CD4-positive, alpha-beta T cell treated with Interleukin-1 beta for 1 hour (primary cell): ENCODE measurements around the gene UBASH3A.

ENCODE experiments used
- DNase-seq, 2 donors: peaks; one replicate each; pipeline ENCODE4 v3.0.0-alpha.2; 2020 to 2022

Gene UBASH3A

DNA sequence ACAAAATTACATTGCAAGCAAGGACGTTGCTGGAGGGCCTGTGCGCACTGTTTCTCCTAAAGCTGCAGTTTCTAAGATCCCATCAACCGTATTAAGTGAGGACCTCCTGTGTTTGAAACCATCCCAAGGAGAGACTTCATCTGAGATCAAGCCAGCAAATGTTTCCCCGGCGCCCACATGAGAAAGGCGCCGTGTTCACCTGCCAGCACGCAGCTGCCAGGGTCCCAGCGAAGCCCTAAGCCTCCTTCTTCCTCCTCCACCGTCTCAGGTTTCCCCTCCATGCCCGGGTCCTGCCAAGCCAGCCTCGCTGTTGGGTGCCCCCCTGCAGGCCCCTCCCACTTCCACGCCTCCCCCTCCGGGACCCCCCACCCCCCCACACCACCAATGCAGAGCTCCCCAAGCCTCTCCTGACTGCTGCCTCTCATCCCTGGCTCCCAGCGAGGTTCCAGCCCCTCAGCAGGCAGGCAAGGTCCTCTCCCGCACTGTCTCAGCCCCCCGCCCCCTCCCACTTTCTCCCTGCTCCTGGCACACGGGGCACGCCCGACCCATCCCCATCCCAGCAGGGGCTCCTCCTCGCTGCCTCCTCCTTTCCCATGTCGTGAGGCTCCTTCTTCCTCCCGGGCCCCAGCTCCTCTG, 28.7 kb upstream of the UBASH3A start:
- no peak for DNase-seq

GRCh38 chr21:42375506-42375905, 28.2 kb upstream of the UBASH3A start:
- no peak for DNase-seq

GRCh38 chr21:42375966-42376337, 27.8 kb upstream of the UBASH3A start:
- DNase-seq, result no peak

DNA sequence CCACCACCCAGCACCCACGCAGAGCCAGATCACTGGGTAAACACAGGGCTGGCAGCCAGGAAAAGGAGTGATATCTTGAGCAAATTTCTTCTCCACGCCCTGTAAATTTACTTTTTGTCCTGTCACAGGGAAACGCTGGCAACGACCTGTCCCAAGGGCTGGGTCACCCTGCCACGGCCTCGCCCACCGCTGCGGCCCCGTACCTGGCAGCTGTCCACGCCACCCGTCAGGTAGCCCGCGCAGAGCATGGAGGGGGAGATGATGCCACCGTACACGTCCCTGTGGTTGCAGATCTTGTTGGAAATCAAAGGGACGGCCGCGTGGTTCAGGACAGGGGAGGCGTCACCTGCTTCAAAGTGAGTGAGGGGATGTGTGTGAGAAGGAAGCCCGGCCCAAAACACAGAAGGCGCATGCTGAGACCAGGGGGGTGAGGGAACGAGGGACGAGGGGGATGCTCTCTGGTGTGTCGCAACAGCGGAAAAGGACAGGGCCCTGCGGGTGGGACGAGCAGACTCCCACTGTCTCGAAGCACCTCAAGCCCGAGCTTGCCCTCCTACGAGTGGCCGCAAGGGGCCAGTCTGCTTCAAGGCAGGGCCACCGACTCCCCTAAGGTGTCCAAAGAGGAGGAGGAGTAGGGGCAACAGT, 27.2 kb upstream of the UBASH3A start:
- DNase-seq, result no peak

- DNase-seq, result no peak
These were observed 26.3 kb upstream of the UBASH3A start for GRCh38 chr21:42377211-42377950.

DNA sequence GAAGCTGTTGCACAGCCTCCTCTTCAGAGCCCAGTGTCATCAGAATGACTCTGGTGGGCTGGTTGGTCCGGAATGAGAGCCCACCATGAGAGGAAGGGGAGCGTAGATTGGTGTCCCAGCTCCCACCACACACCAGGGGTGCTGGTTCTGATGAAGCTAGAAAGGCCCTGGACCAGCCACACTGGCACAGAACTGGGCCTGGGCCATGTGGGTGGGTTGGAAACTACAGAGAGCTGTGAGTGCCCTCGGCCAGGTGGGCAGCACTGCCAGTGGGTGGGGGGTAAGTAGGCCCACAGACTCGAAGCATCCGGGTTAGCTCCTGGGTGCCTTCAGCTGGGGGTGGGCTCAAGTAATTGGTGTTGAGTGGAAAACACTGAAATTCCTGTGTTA, 25.8 kb upstream of the UBASH3A start:
- no peak for DNase-seq

GRCh38 chr21:42378418-42378817, 25.3 kb upstream of the UBASH3A start:
- no peak for DNase-seq

GRCh38 chr21:42379426-42380215, 24.1 kb upstream of the UBASH3A start:
- no peak for DNase-seq

GRCh38 chr21:42381347-42381984, 22.2 kb upstream of the UBASH3A start:
- peak; percentile 31 to 64 for DNase-seq

- DNase-seq, result no peak
These were observed 20.8 kb upstream of the UBASH3A start for GRCh38 chr21:42382915-42383314.

DNA sequence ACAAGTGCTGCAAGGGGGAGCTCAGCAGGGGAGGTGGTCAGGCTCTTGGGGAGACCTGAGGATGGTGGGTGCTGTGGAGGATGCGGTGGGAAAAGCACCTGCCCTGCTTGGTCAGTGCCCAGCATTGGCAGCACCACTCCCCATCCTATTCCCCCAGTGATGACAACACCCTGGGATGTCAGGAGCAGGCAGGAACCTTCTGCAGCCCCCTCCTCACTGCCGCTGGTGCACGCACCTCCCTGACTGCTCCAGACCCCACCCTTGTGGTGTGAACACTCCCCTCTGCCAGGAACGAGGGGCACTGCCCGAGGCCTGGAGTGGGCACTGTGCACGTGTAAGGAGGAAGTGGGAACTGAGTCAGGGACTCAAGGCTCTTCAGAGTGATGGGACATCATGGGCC, 20.4 kb upstream of the UBASH3A start:
- no peak for DNase-seq

DNA sequence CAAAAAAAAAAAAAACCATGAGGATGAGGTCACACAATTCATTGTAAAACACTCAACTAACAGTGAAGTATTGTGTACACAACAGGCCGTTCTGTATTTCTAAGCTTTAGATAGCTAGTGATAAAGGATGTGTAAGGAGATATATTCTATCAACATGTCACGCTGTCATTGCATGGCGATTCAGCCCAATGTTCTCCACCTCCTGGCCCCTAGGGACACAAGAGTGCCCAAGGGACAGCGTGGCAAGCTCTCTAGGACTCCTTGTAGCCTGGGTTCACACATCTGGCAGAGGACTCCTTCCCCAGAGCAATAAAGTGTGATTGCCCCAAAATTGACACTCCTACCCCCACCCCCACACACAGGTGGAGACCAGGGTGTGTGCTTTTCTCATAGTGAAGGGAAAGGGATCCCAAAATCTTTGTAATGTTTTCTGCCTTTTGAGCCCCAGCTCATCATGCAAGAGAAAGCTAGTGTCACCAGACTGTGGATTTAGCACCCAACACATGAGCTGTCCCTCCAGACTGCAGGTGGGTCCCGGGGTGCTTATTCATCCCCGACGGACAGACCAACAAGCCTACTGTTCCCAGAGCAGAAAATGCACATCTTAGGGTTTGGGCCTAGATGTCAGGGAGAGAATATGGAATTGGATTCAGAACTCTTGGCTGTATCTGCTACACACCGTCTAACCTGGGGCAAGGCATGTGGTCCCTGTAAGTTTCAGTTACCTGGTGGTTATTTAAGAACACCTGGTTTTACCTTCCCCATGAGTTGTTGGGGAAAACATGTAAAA, 19.4 kb upstream of the UBASH3A start:
- DNase-seq, result no peak

DNA sequence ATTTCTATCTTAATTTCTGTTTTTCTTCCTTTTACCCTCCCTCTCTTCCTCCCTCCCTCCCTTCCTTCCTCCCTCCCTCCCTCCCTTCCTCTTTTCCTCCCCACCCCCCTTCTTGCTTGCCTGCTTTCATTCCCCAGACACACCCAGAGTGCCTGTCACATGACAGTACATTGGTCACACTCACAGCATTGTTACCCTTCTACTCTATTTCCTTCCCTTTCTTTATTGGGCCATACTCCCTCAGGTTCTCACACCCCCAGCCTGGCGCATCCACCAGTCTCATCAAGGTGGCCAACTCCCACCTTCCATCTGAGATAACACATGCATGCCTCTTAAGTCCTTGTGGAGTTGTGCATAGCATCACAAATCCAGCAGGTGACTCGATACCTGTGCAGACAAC, 18.7 kb upstream of the UBASH3A start:
- DNase-seq, result no peak

GRCh38 chr21:42385619-42386018, 18.1 kb upstream of the UBASH3A start:
- no peak for DNase-seq

DNA sequence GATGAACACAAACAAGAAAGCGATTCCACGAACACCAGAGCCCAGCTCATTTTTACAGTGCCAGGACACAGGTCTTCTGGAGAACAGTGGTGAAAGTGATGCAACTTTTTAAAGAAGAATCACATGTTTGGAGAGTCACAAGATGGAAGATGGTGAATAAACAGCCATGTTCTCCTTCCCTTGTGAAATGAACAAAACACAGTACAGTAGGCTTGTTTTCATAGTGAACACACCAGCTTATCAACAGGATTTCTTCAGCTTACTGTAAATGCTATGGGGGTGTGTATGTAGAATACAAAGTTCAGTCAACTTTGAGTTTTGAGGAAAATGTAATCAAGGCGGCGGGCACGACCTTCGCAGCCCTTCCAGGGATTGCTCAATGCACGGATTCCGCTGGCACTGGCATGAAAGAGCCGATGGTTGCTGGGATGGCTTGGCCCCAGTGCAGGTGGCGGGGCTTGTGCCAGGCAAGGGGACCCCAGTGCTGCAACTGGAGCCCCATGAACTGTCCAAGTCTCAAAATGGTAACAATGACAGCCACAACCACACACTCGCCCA, 17.6 kb upstream of the UBASH3A start:
- no peak for DNase-seq

DNA sequence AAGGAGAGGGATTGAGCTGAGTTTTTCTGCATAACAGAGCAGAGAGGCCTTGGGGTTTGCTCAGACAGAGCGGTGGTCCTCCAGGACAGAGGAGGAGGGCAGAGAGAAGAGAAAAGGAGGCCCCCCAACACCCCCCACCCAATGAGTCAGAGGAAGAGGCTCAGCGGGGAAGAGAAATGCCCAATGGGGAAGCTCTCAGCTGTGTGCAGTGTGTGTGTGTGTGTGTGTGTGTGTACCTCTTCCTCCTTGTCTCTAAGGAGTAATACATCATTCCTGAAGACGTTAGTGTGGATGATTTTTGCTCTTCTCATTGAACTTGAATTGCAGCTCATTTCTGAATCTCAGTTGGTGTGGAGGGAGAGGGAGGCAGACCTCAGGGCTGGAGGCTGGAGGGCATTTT, 16.5 kb upstream of the UBASH3A start:
- DNase-seq, result peak in 1 of 2 donors; percentile 18

DNA sequence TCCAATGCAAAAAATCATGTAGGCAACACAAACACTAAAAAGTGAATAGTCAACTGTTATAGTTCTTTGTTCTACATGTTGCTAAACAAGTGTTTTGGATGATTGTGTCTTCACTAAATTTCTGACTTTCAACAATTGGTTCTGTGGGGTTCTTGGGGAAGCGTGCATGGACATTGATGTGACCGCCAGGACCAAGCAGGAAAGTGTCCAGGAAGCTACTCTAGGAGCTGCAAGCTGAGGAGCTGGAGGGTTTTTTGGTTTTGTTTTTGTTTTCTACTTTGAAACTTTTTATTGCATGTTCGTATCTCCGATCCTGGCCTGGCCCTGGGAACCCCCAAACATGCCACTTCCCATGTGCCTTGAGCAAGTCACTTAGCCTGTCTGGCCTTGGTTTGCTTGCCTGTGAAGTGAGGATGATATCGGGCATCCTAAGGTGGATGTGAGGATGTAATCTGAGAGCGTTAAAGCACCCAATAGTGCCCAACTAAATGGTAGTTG, 15.8 kb upstream of the UBASH3A start:
- DNase-seq, result no peak

DNA sequence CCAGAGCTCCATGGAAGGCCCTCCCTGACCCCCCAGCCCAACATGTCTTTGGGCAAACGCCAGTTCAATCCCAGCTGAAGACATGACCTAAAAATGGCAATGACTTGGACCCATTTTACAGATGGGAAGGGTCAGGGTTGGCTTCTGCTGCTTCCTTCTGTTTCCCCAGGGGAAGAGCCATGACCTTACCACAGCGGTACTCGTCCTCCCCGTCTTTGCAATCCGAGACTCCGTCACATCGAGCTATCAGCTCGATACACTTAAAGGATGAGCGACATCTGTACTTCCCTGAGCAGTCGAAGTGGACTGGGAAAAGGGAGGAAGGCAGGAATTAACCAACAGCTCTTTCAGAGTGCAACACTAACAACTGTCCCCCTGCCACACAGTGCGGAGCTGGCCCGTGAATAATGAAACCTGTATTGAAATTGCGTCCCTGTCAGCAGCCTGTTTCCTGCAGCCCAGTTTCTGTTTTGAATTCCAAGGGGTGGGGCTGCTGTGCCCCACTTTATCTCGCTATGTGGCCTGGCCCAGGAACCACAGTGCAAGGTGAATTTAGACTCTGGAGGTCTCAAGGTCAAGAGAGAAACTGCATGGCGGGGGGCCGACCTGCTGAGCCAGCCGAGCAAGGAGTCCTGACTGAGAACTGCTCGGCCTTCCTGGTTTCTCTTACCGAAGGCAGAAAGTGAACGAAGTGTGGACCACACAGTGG, 14.8 kb upstream of the UBASH3A start:
- DNase-seq, result no peak

- DNase-seq, result no peak
These were observed 14.3 kb upstream of the UBASH3A start for GRCh38 chr21:42389449-42389835.

GRCh38 chr21:42390193-42390592, 13.5 kb upstream of the UBASH3A start:
- no peak for DNase-seq

DNA sequence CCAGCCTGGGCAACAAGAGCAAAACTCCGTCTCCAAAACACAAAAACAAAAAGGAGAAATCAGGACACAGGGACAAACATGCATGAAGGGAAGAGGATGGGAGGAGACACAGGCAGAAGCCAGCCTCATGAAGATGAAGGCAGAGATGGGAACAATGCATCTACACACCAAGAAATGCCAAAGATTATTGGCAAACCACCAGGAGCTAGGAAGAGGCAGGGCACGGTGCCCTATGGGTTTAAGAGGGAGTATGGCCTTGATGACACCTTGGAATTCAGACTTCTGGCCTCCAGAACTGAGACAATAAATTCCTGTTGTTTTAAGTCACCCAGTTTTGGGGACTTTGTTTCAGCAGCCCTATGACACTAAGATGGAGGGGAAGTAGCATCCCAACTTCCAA, 13.0 kb upstream of the UBASH3A start:
- DNase-seq, result no peak
